Measurements from ENCODE around the gene PFKFB4. TPM values are rescaled to one million over a fixed set of nuclear protein-coding genes. Genes with fewer than 3 reads are reported as not detected.

The PFKFB4 gene
- total and polyA plus RNA-seq, 9 of the 15 experiments (the other 6 are each of a cell fraction or from before 2014, with no cell fraction given): 0.92 to 56.3 (median 13.5) TPM

GRCh38 chr3:48555231-48555948, 1.2 kb downstream of the PFKFB4 start (continued):
- TF ChIP-seq CREB3 (tag; conservative IDR thresholded peaks at IDR 0.05; ENCODE audit: low read depth) (no peak), CBFA2T3 (IDR thresholded peaks at IDR 0.05) (peak; percentile 94), ESRRA (IDR thresholded peaks at IDR 0.05; ENCODE audit: borderline replicate concordance, low read depth) (no peak), TRIM28 (IDR thresholded peaks at IDR 0.05) (no peak), TSC22D4 (tag; IDR thresholded peaks at IDR 0.05) (no peak), E2F8 (IDR thresholded peaks at IDR 0.05; ENCODE audit: low read depth, partially characterized antibody) (no peak), FIP1L1 (IDR thresholded peaks at IDR 0.05; ENCODE audit: low read depth, low read length, poor library complexity, severe bottlenecking) (no peak), ZNF184 (CRISPR knock-in tag; IDR thresholded peaks at IDR 0.05) (no peak), ZKSCAN8 (CRISPR knock-in tag; IDR thresholded peaks at IDR 0.05) (no peak), TBP (optimal IDR thresholded peaks at IDR 0.05; ENCODE audit: low read depth, low read length) (peak; percentile 42), RERE (CRISPR knock-in tag; IDR thresholded peaks at IDR 0.05; ENCODE audit: borderline replicate concordance) (no peak), ATF3 (IDR thresholded peaks at IDR 0.05) (no peak), ATF3 (CRISPR knock-in tag; conservative IDR thresholded peaks at IDR 0.05) (no peak), ZBTB43 (CRISPR knock-in tag; IDR thresholded peaks at IDR 0.05) (no peak), XRCC3 (IDR thresholded peaks at IDR 0.05) (no peak), ASH1L (IDR thresholded peaks at IDR 0.05; ENCODE audit: borderline replicate concordance, low read depth, partially characterized antibody) (no peak)

Data from K562 (cell line).